CD14-positive monocyte (primary cell): ENCODE measurements around the gene TSPAN18. TPM values are rescaled to one million over a fixed set of nuclear protein-coding genes. Genes with fewer than 3 reads are reported as not detected.

Experiments
- DNase-seq, 3 donors: peaks; one replicate each; pipeline ENCODE4 v3.0.0-alpha.2; 2011 to 2022
- H2AFZ ChIP-seq: 2 replicates; pipeline ENCODE4 v1.6.0; 2012; ENCODE audit warnings: mild to moderate bottlenecking, low read depth, low read length, inconsistent platforms; ENCODE audit not compliant: insufficient read depth, poor library complexity, severe bottlenecking
- H3K27ac ChIP-seq, 2 donors: 1 replicate in 1 of 2; 2 replicates in 1 of 2; pipeline ENCODE4 v1.5.1; 2012 to 2013; ENCODE audit warnings: low read length in 2 of 2, control low read depth in 1 of 2, inconsistent platforms in 1 of 2, low read depth in 1 of 2, mild to moderate bottlenecking in 1 of 2
- H3K27me3 ChIP-seq, 2 donors: one replicate each; pipeline versions ENCODE4 v1.6.0 to v1.6.1; 2011 to 2013; ENCODE audit warnings: low read length in 2 of 2; ENCODE audit not compliant: control insufficient read depth in 2 of 2, insufficient read depth in 2 of 2
- H3K36me3 ChIP-seq, 2 donors: replicated peaks in 1 of 2; 1 replicate in 1 of 2; 2 replicates in 1 of 2; pipeline versions ENCODE4 v1.5.1 to v1.6.1; 2012 to 2013; ENCODE audit warnings: low read length in 2 of 2, control low read depth in 1 of 2, inconsistent platforms in 1 of 2, mild to moderate bottlenecking in 1 of 2; ENCODE audit not compliant: insufficient read depth in 2 of 2, control insufficient read depth in 1 of 2
- H3K4me1 ChIP-seq, 2 donors: 1 replicate in 1 of 2; 2 replicates in 1 of 2; pipeline versions ENCODE4 v1.5.1 to v1.6.1; 2012 to 2013; ENCODE audit warnings: low read length in 2 of 2, control low read depth in 1 of 2, inconsistent platforms in 1 of 2, mild to moderate bottlenecking in 1 of 2, moderate library complexity in 1 of 2; ENCODE audit not compliant: insufficient read depth in 2 of 2, control insufficient read depth in 1 of 2
- H3K4me2 ChIP-seq: replicated peaks from 2 replicates; pipeline ENCODE3; 2012; ENCODE audit warnings: low read length, moderate library complexity, mild to moderate bottlenecking; ENCODE audit not compliant: poor library complexity, severe bottlenecking; ENCODE audit errors: extremely low read depth
- H3K4me3 ChIP-seq, 3 experiments: fragments of 200-600 bp in 1 of 3; sonication (generic) in 1 of 3; replicated peaks in 1 of 3; 1 replicate in 2 of 3; 2 replicates in 1 of 3; pipeline ENCODE4 v1.5.1; 2011 to 2013; ENCODE audit warnings: low read length in 3 of 3, mild to moderate bottlenecking in 3 of 3, control low read depth in 2 of 3, low read depth in 2 of 3, inconsistent platforms in 1 of 3, moderate library complexity in 1 of 3
- H3K79me2 ChIP-seq: 2 replicates; pipeline ENCODE4 v1.6.0; 2012; ENCODE audit warnings: mild to moderate bottlenecking, control low read depth, inconsistent platforms, low read length, moderate library complexity; ENCODE audit not compliant: insufficient read depth
- H3K9ac ChIP-seq: 2 replicates; pipeline ENCODE4 v1.6.0; 2017; ENCODE audit warnings: low read length, mild to moderate bottlenecking; ENCODE audit not compliant: insufficient read depth, poor library complexity, severe bottlenecking
- H3K9me3 ChIP-seq, 2 donors: replicated peaks in 1 of 2; 1 replicate in 1 of 2; 2 replicates in 1 of 2; pipeline versions ENCODE4 v1.5.1 to v1.6.1; 2012 to 2013; ENCODE audit warnings: low read length in 2 of 2, control low read depth in 1 of 2; ENCODE audit not compliant: control insufficient read depth in 1 of 2, insufficient read depth in 1 of 2
- H4K20me1 ChIP-seq: 2 replicates; pipeline ENCODE4 v1.6.0; 2012; ENCODE audit warnings: mild to moderate bottlenecking, low read length, control low read depth, moderate library complexity; ENCODE audit not compliant: insufficient read depth
- H3K27ac Mint-ChIP-seq, 7 donors: one replicate each; pipeline ENCODE4 v1.8.0; 2020; ENCODE audit warnings: mild to moderate bottlenecking in 7 of 7, mixed read lengths in 7 of 7, moderate library complexity in 6 of 7, inconsistent platforms in 2 of 7
- H3K27me3 Mint-ChIP-seq, 3 donors: one replicate each; pipeline ENCODE4 v1.8.0; 2021 to 2022; ENCODE audit warnings: low read depth in 3 of 3, mild to moderate bottlenecking in 3 of 3, mixed read lengths in 3 of 3, moderate library complexity in 3 of 3, inconsistent platforms in 1 of 3
- H3K36me3 Mint-ChIP-seq, 2 donors: one replicate each; pipeline ENCODE4 v1.8.0; 2020; ENCODE audit warnings: mixed read lengths in 2 of 2, inconsistent platforms in 1 of 2, mild to moderate bottlenecking in 1 of 2
- H3K4me1 Mint-ChIP-seq: one replicate; pipeline ENCODE4 v1.8.0; 2020; ENCODE audit warnings: mild to moderate bottlenecking, mixed read lengths
- H3K4me3 Mint-ChIP-seq, 2 donors: one replicate each; pipeline ENCODE4 v1.8.0; 2020; ENCODE audit warnings: mild to moderate bottlenecking in 2 of 2, mixed read lengths in 2 of 2, moderate library complexity in 1 of 2
- H3K9me3 Mint-ChIP-seq, 7 donors: one replicate each; pipeline ENCODE4 v1.8.0; 2020 to 2022; ENCODE audit warnings: mixed read lengths in 7 of 7, mild to moderate bottlenecking in 6 of 7, moderate library complexity in 6 of 7, inconsistent platforms in 2 of 7
- WGBS: methylation state at CpG from one replicate; pipeline ENCODE4 v1.1.5; 2013; ENCODE audit warnings: missing lambda C conversion rate; ENCODE audit not compliant: insufficient coverage; 5-methylcytosine and 5-hydroxymethylcytosine counted together
- intact Hi-C, 2 donors: fragments of 100-400 bp; cut with micrococcal nuclease; formaldehyde crosslinking; loops; one replicate each; pipeline versions ENCODE4 v1.15.0 to v1.15.1; 2023
- polyA plus RNA-seq, 3 donors: library from polyadenylated mRNA; depleted of rRNA in 1 of 3; unstranded in 2 of 3; stranded (reverse) in 1 of 3; fragments of 300-500 nt in 2 of 3; fragments of >200 nt in 1 of 3; fragmentation: Illumina TruSeq in 2 of 3; gene quantifications; 1 replicate in 2 of 3; 2 replicates in 1 of 3; pipeline ENCODE4 v1.2.3, GENCODE V29; 2012 to 2021
- TF ChIP-seq, protein P1 (sequence below): fragments of 200-600 bp; IDR thresholded peaks from one replicate; pipeline ENCODE4 v1.8.0; 2022; ENCODE audit warnings: antibody characterized with exemption, mild to moderate bottlenecking

Gene TSPAN18
- polyA plus RNA-seq, 3 donors = not detected

DNA sequence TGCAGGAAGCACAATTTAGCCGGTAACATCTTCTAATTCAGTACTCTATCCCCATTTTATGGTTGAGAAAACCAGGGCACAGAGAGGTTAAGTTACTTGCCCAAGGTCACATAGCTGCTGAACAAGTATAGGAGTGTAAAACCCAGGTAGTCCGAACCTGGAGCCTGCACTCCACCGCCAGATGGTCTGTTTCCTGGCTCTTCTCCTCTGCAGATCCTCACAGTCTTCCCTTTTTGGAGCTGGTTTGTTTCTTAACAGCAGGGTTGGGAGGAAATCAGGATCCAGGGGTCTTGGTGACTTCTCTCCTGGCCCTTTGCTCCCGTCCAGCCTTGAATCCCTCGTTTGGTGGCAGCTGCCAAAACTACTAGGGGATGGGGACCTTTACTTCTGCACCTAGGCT, 12.0 kb downstream of the TSPAN18 start:
- no peaks in the 10 kb centered on the region for H3K36me3 ChIP-seq
- no peaks in the 10 kb centered on the region for H3K27me3 ChIP-seq
- TF ChIP-seq, protein P1, sequence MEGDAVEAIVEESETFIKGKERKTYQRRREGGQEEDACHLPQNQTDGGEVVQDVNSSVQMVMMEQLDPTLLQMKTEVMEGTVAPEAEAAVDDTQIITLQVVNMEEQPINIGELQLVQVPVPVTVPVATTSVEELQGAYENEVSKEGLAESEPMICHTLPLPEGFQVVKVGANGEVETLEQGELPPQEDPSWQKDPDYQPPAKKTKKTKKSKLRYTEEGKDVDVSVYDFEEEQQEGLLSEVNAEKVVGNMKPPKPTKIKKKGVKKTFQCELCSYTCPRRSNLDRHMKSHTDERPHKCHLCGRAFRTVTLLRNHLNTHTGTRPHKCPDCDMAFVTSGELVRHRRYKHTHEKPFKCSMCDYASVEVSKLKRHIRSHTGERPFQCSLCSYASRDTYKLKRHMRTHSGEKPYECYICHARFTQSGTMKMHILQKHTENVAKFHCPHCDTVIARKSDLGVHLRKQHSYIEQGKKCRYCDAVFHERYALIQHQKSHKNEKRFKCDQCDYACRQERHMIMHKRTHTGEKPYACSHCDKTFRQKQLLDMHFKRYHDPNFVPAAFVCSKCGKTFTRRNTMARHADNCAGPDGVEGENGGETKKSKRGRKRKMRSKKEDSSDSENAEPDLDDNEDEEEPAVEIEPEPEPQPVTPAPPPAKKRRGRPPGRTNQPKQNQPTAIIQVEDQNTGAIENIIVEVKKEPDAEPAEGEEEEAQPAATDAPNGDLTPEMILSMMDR = no peak
- no peaks in the 10 kb centered on the region for H3K9me3 ChIP-seq
- H3K4me3 ChIP-seq = no peak overlapping the region
- Mint-ChIP-seq H3K27ac (no peak overlapping the region), H3K4me3 (no peak overlapping the region), H3K4me1 (peaks cover 11% of the 10 kb centered on the region), H3K9me3 (no peaks in the 10 kb centered on the region), H3K36me3 (no peaks in the 10 kb centered on the region), H3K27me3 (peaks cover 2 to 22% (median 14%) of the 10 kb centered on the region in 3 donors)
- H3K9ac ChIP-seq = no peak overlapping the region
- H3K4me1 ChIP-seq = peaks cover 0 to 3% of the 10 kb centered on the region in 2 donors
- no peak overlapping the region for H3K27ac ChIP-seq
- no peaks in the 10 kb centered on the region for H4K20me1 ChIP-seq
- no peak overlapping the region for H3K4me2 ChIP-seq
- 77% methylated on average over 2 of the region's 5 CpGs for WGBS
- H2AFZ ChIP-seq = no peak overlapping the region
- DNase-seq = no peak
- no peaks in the 10 kb centered on the region for H3K79me2 ChIP-seq
- intact Hi-C loops = no loop called here

DNA sequence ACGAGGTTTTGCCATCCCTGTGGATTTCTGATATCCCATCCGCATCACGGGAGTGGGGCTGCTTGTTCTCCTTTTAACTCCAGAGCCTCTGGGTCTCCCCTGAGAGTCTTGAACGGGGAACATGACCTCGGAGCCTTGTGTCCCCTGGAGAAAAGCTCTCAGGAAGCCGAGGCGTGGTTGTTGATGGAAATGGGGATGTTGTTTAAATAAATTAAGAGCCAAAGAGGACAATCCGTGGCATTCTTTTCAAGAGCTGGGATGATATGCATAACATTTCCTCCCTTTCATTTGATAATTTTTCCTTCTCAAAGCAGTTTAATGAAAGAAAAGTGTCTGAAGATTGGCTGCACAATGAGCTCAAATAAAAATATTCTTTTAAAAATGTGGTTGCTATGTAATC, 14.2 kb downstream of the TSPAN18 start:
- peaks cover 0 to 3% of the 10 kb centered on the region in 2 donors for H3K4me1 ChIP-seq
- Mint-ChIP-seq H3K9me3 (no peaks in the 10 kb centered on the region), H3K27ac (no peak overlapping the region), H3K4me1 (peaks cover 11% of the 10 kb centered on the region), H3K27me3 (peaks cover 3 to 18% (median 12%) of the 10 kb centered on the region in 3 donors), H3K4me3 (no peak overlapping the region), H3K36me3 (no peaks in the 10 kb centered on the region)
- no peak overlapping the region for H2AFZ ChIP-seq
- H3K27ac ChIP-seq = no peak overlapping the region
- no peak for DNase-seq
- H3K36me3 ChIP-seq = no peaks in the 10 kb centered on the region
- 90% methylated on average over 2 of the region's 8 CpGs for WGBS
- intact Hi-C loops = no loop called here
- H3K27me3 ChIP-seq = no peaks in the 10 kb centered on the region
- TF ChIP-seq, protein P1 = no peak
- H3K9ac ChIP-seq = no peak overlapping the region
- H3K4me3 ChIP-seq = no peak overlapping the region
- no peaks in the 10 kb centered on the region for H4K20me1 ChIP-seq
- no peaks in the 10 kb centered on the region for H3K79me2 ChIP-seq
- no peak overlapping the region for H3K4me2 ChIP-seq
- H3K9me3 ChIP-seq = no peaks in the 10 kb centered on the region
